HG03066 (cell line): ENCODE measurements around the gene MAGED4.
"Not testable (repeated sequence)": the region's sequence is repeated elsewhere in the genome, so short reads cannot be mapped to it uniquely, and the experiment has no call there.

Experiments used
- ATAC-seq: cut with Tn5 transposase; IDR thresholded peaks from one replicate; pipeline ENCODE4 v1.9.1; 2021; ENCODE audit warnings: low read depth; ENCODE audit not compliant: unreplicated experiment

Gene MAGED4, protein sequence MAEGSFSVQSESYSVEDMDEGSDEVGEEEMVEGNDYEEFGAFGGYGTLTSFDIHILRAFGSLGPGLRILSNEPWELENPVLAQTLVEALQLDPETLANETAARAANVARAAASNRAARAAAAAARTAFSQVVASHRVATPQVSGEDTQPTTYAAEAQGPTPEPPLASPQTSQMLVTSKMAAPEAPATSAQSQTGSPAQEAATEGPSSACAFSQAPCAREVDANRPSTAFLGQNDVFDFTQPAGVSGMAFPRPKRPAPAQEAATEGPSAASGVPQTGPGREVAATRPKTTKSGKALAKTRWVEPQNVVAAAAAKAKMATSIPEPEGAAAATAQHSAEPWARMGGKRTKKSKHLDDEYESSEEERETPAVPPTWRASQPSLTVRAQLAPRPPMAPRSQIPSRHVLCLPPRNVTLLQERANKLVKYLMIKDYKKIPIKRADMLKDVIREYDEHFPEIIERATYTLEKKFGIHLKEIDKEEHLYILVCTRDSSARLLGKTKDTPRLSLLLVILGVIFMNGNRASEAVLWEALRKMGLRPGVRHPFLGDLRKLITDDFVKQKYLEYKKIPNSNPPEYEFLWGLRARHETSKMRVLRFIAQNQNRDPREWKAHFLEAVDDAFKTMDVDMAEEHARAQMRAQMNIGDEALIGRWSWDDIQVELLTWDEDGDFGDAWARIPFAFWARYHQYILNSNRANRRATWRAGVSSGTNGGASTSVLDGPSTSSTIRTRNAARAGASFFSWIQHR

DNA sequence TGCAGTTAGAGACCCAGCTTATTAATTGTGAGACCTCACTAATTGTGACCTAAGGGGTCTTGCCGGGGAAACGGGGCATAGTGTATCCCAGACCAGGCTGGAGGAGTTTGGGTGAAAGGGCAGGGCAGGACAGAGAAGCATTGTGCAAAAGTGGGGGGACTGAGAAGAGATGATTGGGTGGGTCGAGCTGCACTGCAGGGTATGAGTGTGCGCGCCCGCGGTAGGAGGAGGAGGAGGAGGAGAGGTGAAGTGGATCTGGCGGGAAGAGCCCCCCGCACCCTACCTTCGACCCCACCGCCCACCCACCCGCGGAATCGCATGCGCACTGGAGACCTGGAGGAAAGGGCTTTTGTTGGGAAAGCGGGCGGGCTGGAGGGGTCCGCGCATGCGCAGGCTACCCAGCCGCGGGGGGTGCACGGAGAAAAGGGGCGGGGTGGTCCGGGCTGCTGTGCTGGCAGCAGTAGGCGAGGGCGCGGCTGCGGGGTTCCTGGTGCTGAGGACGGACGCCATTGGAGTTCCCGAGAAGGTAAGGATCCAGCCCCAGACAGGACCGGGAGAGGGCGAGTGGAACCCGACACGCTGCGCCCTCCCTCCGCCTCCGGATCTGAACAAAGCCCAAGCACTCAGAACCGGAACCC is at the start of gene MAGED4:
Gene MAGED4 (plus strand): TSS at position 449 of the 638 bp plus-strand sequence. CDS start 1,035 bp downstream, outside the sequence.
- not testable (repeated sequence) for ATAC-seq

DNA sequence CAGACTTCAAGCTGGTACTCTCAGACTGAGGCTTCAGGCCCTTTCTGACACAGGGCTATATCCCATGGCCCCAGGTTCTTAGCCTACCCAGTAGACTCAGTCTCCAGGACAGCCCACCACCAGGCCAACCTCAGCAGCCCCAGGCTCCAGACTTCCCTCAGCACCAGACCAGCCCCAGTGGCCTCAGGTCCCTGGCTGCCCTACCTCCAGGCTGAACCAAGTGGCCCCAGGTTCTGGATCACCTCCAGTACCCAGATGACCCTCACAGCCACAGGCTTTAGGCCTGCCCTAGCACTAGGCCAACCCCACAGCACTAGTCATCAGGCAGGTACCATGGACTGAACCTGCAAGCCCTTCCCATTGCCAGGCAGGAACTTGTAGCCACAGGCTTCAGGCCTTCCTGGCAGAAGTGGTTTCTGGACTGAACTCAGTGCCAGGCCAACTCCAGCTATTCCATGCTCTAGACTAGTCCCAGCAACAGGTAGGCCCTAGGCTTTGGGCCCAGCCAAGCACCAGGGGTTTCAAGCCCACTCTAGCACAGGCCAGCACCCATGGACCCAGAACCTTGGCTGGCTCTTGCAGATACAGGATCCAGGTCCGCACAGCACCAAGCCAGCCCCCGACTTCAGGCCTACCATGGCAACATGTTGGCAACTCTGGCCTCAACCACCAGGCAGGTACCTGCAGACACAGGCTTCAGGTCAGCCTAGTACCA is 45.7 kb upstream of the MAGED4 start:
- ATAC-seq: no peak

- no peak for ATAC-seq
These were observed 45.2 kb upstream of the MAGED4 start for GRCh38 chrX:52139545-52139895.

GRCh38 chrX:52140020-52140419 is 44.7 kb upstream of the MAGED4 start:
- ATAC-seq: no peak

GRCh38 chrX:52150667-52151066 is 34.0 kb upstream of the MAGED4 start:
- ATAC-seq: not testable (repeated sequence)

GRCh38 chrX:52160140-52160539 is 24.5 kb upstream of the MAGED4 start:
- not testable (repeated sequence) for ATAC-seq

- no peak for ATAC-seq
These were observed 17.8 kb upstream of the MAGED4 start for GRCh38 chrX:52166840-52167239.

DNA sequence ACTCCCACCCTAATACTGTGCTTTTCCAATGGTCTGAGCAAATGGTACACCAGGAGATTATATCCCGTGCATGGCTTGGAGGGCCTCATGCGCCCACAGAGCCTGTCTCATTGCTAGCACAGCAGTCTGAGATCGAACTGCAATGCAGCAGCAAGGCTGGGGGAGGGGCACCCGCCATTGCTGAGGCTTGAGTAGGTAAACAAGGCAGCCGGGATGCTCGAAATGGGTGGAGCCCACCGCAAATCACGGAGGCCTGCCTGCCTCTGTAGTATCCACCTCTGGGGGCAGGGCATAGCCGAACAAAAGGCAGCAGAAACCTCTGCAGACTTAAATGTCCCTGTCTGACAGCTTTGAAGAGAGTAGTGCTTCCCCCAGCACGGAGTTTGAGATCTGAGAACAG is 13.6 kb upstream of the MAGED4 start:
- ATAC-seq: not testable (repeated sequence)

GRCh38 chrX:52185078-52185453 is 378 bp downstream of the MAGED4 start:
- ATAC-seq: not testable (repeated sequence)

DNA sequence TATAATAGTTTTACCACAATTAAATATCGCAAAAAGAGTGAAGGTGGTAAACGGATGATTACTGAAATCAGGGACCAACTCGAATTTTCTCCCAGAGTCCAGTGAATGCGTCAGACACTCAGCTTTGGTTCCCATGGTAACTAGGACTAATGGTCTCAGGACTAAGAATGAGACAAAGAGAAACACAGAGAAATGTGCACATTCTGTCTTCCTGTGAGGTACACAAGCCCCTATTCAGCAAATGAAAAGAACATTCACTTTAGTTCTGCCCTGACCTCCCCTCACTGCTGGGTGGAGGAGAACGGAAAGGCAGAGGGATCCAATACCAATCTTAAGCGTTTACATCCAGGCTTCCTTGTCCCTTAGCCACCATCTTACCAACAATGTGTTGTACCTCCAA is 26.7 kb downstream of the MAGED4 start:
- not testable (repeated sequence) for ATAC-seq

- ATAC-seq: no peak
These were observed 28.6 kb downstream of the MAGED4 start for GRCh38 chrX:52213276-52213675.

GRCh38 chrX:52216541-52216940 is 31.9 kb downstream of the MAGED4 start:
- ATAC-seq: no peak

GRCh38 chrX:52217494-52218160 is 32.9 kb downstream of the MAGED4 start:
- ATAC-seq: no peak

DNA sequence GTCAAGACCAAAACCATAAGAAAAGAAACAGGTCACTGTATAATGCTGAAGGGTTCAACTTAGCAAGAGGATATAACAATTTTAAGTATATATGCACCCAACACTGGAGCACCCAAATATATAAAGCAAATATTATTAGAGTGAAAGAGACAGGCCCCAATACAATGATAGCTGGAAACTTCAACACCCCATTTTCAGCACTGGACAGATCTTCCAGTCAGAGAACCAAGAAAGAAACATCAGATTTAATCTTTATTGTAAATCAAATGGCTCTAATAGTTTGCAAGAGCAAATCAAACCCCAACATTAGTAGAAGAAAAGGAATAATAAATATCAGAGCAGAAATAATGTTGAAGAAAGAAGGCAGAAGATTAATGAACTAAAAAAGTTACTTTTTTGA is 36.2 kb downstream of the MAGED4 start:
- no peak for ATAC-seq
